ENCODE results near the gene NAE1. TPM values are rescaled to one million over a fixed set of nuclear protein-coding genes. Genes with fewer than 3 reads are reported as not detected.

NAE1 gene
- total RNA-seq, 1 donor from 2014 or later: 37.4 TPM

GRCh38 chr16:66814734-66815133 is 16.0 kb downstream of the NAE1 start:
- Histone ChIP-seq H3K9me3 (no peaks in the 10 kb centered on the region), H3K27ac (no peak overlapping the region), H3K4me3 (no peak overlapping the region), H3K27me3 (ENCODE audit: low read depth) (no peaks in the 10 kb centered on the region), H3K36me3 (peaks cover 100% of the 10 kb centered on the region), H3K4me1 (no peaks in the 10 kb centered on the region)
- no peak for ATAC-seq
- intact Hi-C loops (cut with DNase I): no loop called here
- no peak for DNase-seq
- no peak for TF ChIP-seq CTCF (IDR thresholded peaks at IDR 0.05)

- H3K9me3 ChIP-seq: no peaks in the 10 kb centered on the region
- no peaks in the 10 kb centered on the region for H3K4me1 ChIP-seq
- peaks cover 100% of the 10 kb centered on the region for H3K36me3 ChIP-seq
- intact Hi-C loops (cut with DNase I): no loop called here
- TF ChIP-seq CTCF (IDR thresholded peaks at IDR 0.05): no peak
- DNase-seq (no peak), ATAC-seq (no peak)
- no peak overlapping the region for H3K27ac ChIP-seq
- no peaks in the 10 kb centered on the region for H3K27me3 ChIP-seq (ENCODE audit: low read depth)
- no peak overlapping the region for H3K4me3 ChIP-seq
Observed at GRCh38 chr16:66811043-66811442, 19.7 kb downstream of the NAE1 start.

- peaks cover 100% of the 10 kb centered on the region for H3K36me3 ChIP-seq
- intact Hi-C loops (cut with DNase I): no loop called here
- H3K27ac ChIP-seq: no peak overlapping the region
- DNase-seq (no peak), ATAC-seq (no peak)
- no peaks in the 10 kb centered on the region for H3K27me3 ChIP-seq (ENCODE audit: low read depth)
- no peak overlapping the region for H3K4me3 ChIP-seq
- H3K9me3 ChIP-seq: no peaks in the 10 kb centered on the region
- H3K4me1 ChIP-seq: no peaks in the 10 kb centered on the region
- no peak for TF ChIP-seq CTCF (IDR thresholded peaks at IDR 0.05)
Observed at GRCh38 chr16:66810391-66810790, 20.4 kb downstream of the NAE1 start.

- intact Hi-C loops (cut with DNase I): no loop called here
- ATAC-seq (no peak), DNase-seq (no peak)
- peaks cover 100% of the 10 kb centered on the region for H3K36me3 ChIP-seq
- no peaks in the 10 kb centered on the region for H3K9me3 ChIP-seq
- H3K27me3 ChIP-seq (ENCODE audit: low read depth): no peaks in the 10 kb centered on the region
- no peak for TF ChIP-seq CTCF (IDR thresholded peaks at IDR 0.05)
- H3K4me1 ChIP-seq: no peaks in the 10 kb centered on the region
- no peak overlapping the region for H3K27ac ChIP-seq
- H3K4me3 ChIP-seq: no peak overlapping the region
Observed at GRCh38 chr16:66809765-66810164, 21.0 kb downstream of the NAE1 start.

- intact Hi-C loops (cut with DNase I): no loop called here
- Histone ChIP-seq H3K27ac (no peak overlapping the region), H3K27me3 (ENCODE audit: low read depth) (no peaks in the 10 kb centered on the region), H3K9me3 (no peaks in the 10 kb centered on the region), H3K4me3 (no peak overlapping the region), H3K36me3 (peaks cover 55% of the 10 kb centered on the region), H3K4me1 (no peaks in the 10 kb centered on the region)
- no peak for TF ChIP-seq CTCF (IDR thresholded peaks at IDR 0.05)
- DNase-seq: no peak
- no peak for ATAC-seq
Observed at GRCh38 chr16:66802159-66802558, 28.6 kb downstream of the NAE1 start.

Data from lower lobe of right lung (tissue), 2 donors.